GM23338 (cell line): ENCODE measurements around the gene XPC. TPM values are rescaled to one million over a fixed set of nuclear protein-coding genes. Genes with fewer than 3 reads are reported as not detected.
A peak's percentile ranks its signal among the peaks of the same experiment; 100 is the strongest.

Experiments
- ATAC-seq: fragments of 200-7000 bp; cut with Tn5 transposase; 3 replicates; pipeline ENCODE4 v1.9.1; 2020
- DNase-seq: peaks from one replicate; pipeline ENCODE4 v3.0.0-alpha.2; 2015; ENCODE audit warnings: low spot score
- H2AFZ ChIP-seq: fragments of 200-600 bp; sonication (generic); 2 replicates; pipeline ENCODE4 v1.8.0; 2016; ENCODE audit warnings: antibody characterized with exemption, mild to moderate bottlenecking, moderate library complexity
- H3F3A ChIP-seq: fragments of 200-600 bp; sonication (generic); replicated peaks from 2 replicates; pipeline ENCODE4 v1.8.0; 2017; ENCODE audit warnings: antibody characterized with exemption, mixed run types, low read depth
- H3K27ac ChIP-seq: fragments of 200-600 bp; sonication (generic); 2 replicates; pipeline ENCODE4 v1.6.1; 2016; ENCODE audit warnings: low read depth
- H3K27me3 ChIP-seq: fragments of 200-600 bp; sonication (generic); 2 replicates; pipeline ENCODE4 v1.8.0; 2016; ENCODE audit warnings: mild to moderate bottlenecking, mixed run types, moderate library complexity; ENCODE audit not compliant: insufficient read depth
- H3K36me3 ChIP-seq: fragments of 200-600 bp; sonication (generic); 2 replicates; pipeline ENCODE4 v1.8.0; 2016; ENCODE audit warnings: mild to moderate bottlenecking; ENCODE audit not compliant: insufficient read depth
- H3K4me1 ChIP-seq: fragments of 200-600 bp; sonication (generic); 2 replicates; pipeline ENCODE4 v1.8.0; 2016; ENCODE audit warnings: mild to moderate bottlenecking, moderate library complexity; ENCODE audit not compliant: insufficient read depth
- H3K4me2 ChIP-seq: fragments of 200-600 bp; sonication (generic); 2 replicates; pipeline ENCODE4 v1.7.1; 2017; ENCODE audit warnings: mixed run types
- H3K4me3 ChIP-seq: fragments of 200-600 bp; sonication (generic); 2 replicates; pipeline ENCODE4 v1.6.1; 2016; ENCODE audit warnings: mixed run types
- H3K79me2 ChIP-seq: fragments of 200-600 bp; sonication (generic); replicated peaks from 2 replicates; pipeline ENCODE4 v1.8.0; 2017; ENCODE audit warnings: mild to moderate bottlenecking; ENCODE audit not compliant: insufficient read depth
- H3K9me2 ChIP-seq: fragments of 200-600 bp; sonication (generic); 2 replicates; pipeline ENCODE4 v1.8.0; 2017; ENCODE audit not compliant: insufficient read depth
- H4K20me1 ChIP-seq: fragments of 200-600 bp; sonication (generic); replicated peaks from 2 replicates; pipeline ENCODE4 v1.8.0; 2017; ENCODE audit warnings: mild to moderate bottlenecking; ENCODE audit not compliant: insufficient read depth
- H3K27ac Mint-ChIP-seq: 2 replicates; pipeline ENCODE4 v1.8.0; 2020; ENCODE audit warnings: inconsistent platforms, mild to moderate bottlenecking, moderate library complexity, mixed read lengths
- H3K27me3 Mint-ChIP-seq: 3 replicates; pipeline ENCODE4 v1.8.0; 2022; ENCODE audit warnings: low read depth, mild to moderate bottlenecking, moderate library complexity, mixed read lengths, inconsistent platforms; ENCODE audit not compliant: insufficient read depth, poor library complexity
- H3K36me3 Mint-ChIP-seq: 3 replicates; pipeline ENCODE4 v1.8.0; 2021; ENCODE audit warnings: low read depth, mild to moderate bottlenecking, inconsistent platforms, moderate library complexity, mixed read lengths
- H3K4me1 Mint-ChIP-seq: 3 replicates; pipeline ENCODE4 v1.8.0; 2020; ENCODE audit warnings: mild to moderate bottlenecking, inconsistent platforms, mixed read lengths
- H3K4me3 Mint-ChIP-seq: 3 replicates; pipeline ENCODE4 v1.8.0; 2021; ENCODE audit warnings: moderate library complexity, mild to moderate bottlenecking, inconsistent platforms, mixed read lengths
- H3K9me3 Mint-ChIP-seq: 3 replicates; pipeline ENCODE4 v1.8.0; 2020; ENCODE audit warnings: moderate library complexity, mild to moderate bottlenecking, inconsistent platforms, mixed read lengths
- CREB1 ChIP-seq: fragments of 250-450 bp; sonication (Bioruptor Pico); IDR thresholded peaks from 2 replicates; pipeline ENCODE4 v1.5.0; 2020; ENCODE audit warnings: low read depth, mild to moderate bottlenecking, moderate library complexity
- EZH2 ChIP-seq: fragments of 200-600 bp; sonication (generic); IDR thresholded peaks from one replicate; pipeline ENCODE4 v1.8.0; 2017; ENCODE audit warnings: antibody characterized with exemption, mild to moderate bottlenecking, low read depth; ENCODE audit not compliant: unreplicated experiment
- EZH2phosphoT487 ChIP-seq: fragments of 200-600 bp; sonication (generic); IDR thresholded peaks from one replicate; pipeline ENCODE4 v1.8.1; 2018; ENCODE audit warnings: antibody characterized with exemption; ENCODE audit not compliant: unreplicated experiment
- JUNB ChIP-seq: IDR thresholded peaks from one replicate; pipeline ENCODE4 v1.6.1; 2016; ENCODE audit warnings: antibody characterized with exemption; ENCODE audit not compliant: unreplicated experiment
- NANOG ChIP-seq: IDR thresholded peaks from 2 replicates; pipeline ENCODE4 v1.6.1; 2016; ENCODE audit warnings: antibody characterized with exemption, borderline replicate concordance
- POLR2AphosphoS5 ChIP-seq: IDR thresholded peaks from 2 replicates; pipeline ENCODE4 v1.6.1; 2016; ENCODE audit warnings: antibody characterized with exemption, low read depth
- ZNF462 ChIP-seq: fragments of 250-450 bp; sonication (Bioruptor Pico); IDR thresholded peaks from 2 replicates; pipeline ENCODE4 v1.5.0; 2020; ENCODE audit warnings: mild to moderate bottlenecking, moderate library complexity
- polyA plus RNA-seq: library from polyadenylated mRNA; unstranded; fragments of >200 nt; fragmentation: Nextera tagmentation; extraction: Ambion mirVana; gene quantifications from 2 replicates; pipeline ENCODE4 v1.2.1, GENCODE V29; 2016
- total RNA-seq: library from RNA; depleted of rRNA; stranded (reverse); fragments of >200 nt; shearing (Covaris generic); gene quantifications from 2 replicates; pipeline ENCODE4 v1.2.3, GENCODE V29; 2014
- TF ChIP-seq, protein P1 (sequence below): IDR thresholded peaks from 2 replicates; pipeline ENCODE4 v1.6.1; 2016; ENCODE audit warnings: antibody characterized with exemption
- TF ChIP-seq, protein P2 (sequence below), 2 experiments: fragments of 200-600 bp in 1 of 2; sonication (generic) in 1 of 2; conservative IDR thresholded peaks; 2 replicates each; pipeline versions ENCODE4 v1.5.1 to v1.6.1; 2016 to 2017; ENCODE audit warnings: antibody characterized with exemption in 2 of 2, low read depth in 2 of 2, mild to moderate bottlenecking in 2 of 2, moderate library complexity in 1 of 2

Gene XPC
- total and polyA plus RNA-seq, 2 experiments from 2014 or later, result 34.9 to 41.5 TPM

DNA sequence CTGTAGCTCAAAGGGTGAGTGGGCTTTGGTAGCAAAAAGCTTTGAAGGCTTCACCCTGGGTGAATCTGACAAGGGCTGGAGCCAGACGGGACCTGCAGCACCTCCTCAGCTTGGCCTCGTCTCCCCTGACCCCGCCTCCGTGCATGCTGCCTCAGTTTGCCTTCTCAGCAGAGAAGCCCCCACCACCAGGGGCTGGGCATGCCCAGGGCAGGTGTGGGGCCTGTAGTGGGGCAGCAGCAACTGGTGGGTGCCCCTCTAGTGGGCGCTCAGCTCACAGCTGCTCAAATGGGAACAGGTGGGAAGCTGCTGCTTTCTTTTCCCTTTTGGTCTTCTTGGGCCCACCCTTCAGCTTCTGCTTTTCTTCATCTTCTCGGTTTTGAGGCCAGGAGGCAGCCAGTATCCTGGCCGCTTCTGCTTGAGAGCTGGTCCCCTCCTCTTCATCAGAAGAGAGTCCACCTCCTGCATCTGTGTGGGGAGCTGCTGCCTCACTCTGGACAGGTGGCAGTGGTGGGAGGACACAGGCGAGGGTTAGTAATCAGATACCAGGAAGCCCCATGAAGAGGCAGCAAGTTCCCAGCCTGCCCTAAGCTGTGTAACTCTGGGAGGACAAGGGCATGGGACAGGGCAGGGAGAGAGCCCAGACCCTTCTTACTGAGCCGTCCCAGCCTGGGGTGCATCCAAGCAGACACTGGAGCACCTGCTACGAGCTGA is 32.6 kb downstream of the XPC start:
- H3K4me2 ChIP-seq, result no peak overlapping the region
- ATAC-seq (no peak), DNase-seq (peak; percentile 14)
- H2AFZ ChIP-seq, result no peak overlapping the region
- no peaks in the 10 kb centered on the region for H3K79me2 ChIP-seq
- H3K27ac ChIP-seq, result peak overlapping the region; percentile 36; the same call in 1 of the 2 replicates
- H3K27me3 ChIP-seq, result no peaks in the 10 kb centered on the region
- H3K36me3 ChIP-seq, result no peaks in the 10 kb centered on the region; the same call in 1 of the 2 replicates
- Mint-ChIP-seq H3K27me3 (peaks cover 9% of the 10 kb centered on the region), H3K27ac (peak overlapping the region; percentile 72; the same call in 1 of the 2 replicates), H3K4me3 (no peak overlapping the region), H3K9me3 (no peaks in the 10 kb centered on the region), H3K4me1 (peaks cover 31% of the 10 kb centered on the region), H3K36me3 (peaks cover 38% of the 10 kb centered on the region)
- peaks cover 4% of the 10 kb centered on the region; the same call in 1 of the 2 replicates for H4K20me1 ChIP-seq
- H3K4me1 ChIP-seq, result peaks cover 12% of the 10 kb centered on the region
- no peak overlapping the region for H3K4me3 ChIP-seq
- TF ChIP-seq, protein P1, sequence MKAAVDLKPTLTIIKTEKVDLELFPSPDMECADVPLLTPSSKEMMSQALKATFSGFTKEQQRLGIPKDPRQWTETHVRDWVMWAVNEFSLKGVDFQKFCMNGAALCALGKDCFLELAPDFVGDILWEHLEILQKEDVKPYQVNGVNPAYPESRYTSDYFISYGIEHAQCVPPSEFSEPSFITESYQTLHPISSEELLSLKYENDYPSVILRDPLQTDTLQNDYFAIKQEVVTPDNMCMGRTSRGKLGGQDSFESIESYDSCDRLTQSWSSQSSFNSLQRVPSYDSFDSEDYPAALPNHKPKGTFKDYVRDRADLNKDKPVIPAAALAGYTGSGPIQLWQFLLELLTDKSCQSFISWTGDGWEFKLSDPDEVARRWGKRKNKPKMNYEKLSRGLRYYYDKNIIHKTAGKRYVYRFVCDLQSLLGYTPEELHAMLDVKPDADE, result no peak
- TF ChIP-seq, protein P2, sequence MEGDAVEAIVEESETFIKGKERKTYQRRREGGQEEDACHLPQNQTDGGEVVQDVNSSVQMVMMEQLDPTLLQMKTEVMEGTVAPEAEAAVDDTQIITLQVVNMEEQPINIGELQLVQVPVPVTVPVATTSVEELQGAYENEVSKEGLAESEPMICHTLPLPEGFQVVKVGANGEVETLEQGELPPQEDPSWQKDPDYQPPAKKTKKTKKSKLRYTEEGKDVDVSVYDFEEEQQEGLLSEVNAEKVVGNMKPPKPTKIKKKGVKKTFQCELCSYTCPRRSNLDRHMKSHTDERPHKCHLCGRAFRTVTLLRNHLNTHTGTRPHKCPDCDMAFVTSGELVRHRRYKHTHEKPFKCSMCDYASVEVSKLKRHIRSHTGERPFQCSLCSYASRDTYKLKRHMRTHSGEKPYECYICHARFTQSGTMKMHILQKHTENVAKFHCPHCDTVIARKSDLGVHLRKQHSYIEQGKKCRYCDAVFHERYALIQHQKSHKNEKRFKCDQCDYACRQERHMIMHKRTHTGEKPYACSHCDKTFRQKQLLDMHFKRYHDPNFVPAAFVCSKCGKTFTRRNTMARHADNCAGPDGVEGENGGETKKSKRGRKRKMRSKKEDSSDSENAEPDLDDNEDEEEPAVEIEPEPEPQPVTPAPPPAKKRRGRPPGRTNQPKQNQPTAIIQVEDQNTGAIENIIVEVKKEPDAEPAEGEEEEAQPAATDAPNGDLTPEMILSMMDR (conservative IDR thresholded peaks at IDR 0.05; ENCODE audit: low read depth in 2 of 2), result peak in 1 of 2 experiments; percentile 4; a peak in 1 of 4 replicates
- no peak for TF ChIP-seq NANOG
- TF ChIP-seq EZH2, result no peak
- TF ChIP-seq EZH2phosphoT487, result no peak
- TF ChIP-seq POLR2AphosphoS5, result no peak
- TF ChIP-seq ZNF462, result no peak
- TF ChIP-seq CREB1 (CRISPR knock-in tag), result no peak
- TF ChIP-seq JUNB, result no peak
- H3F3A ChIP-seq, result no peaks in the 10 kb centered on the region
- no peaks in the 10 kb centered on the region for H3K9me2 ChIP-seq
